ENCODE data around the gene GPR153.

GPR153 gene

DNA sequence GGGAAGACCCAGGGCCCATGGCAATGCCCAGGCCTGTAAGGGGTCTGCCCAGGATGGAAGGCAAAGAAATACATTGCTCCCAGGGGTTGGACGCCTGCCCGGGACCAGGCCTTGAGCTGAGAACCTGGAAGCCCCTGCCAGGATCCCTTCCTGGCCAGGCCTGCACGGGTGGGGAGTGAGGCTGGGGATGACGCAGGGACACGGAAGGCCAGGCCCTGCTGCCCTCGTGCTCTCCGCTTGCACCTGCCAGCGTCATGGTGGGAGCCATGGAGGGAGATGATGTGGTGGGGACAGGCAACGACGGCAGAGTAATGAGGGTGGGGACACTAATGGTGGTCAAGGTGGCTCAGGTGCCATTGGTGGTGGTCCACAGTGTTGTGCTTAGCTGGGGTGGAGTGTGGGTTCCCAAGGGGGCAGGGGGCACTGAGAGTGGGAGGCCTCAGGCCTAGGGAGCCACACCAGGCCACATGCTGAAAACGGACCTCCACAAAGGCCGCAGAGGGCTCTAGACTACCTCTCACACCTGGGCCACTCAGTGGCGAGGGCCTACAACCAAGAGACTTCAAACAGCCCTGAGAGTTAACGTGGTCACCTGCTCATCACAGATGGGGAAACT is 12.6 kb downstream of the GPR153 start:
- H4K8ac ChIP-seq (ENCODE audit: low read depth, low read length), result no peak overlapping the region
- H3K4me2 ChIP-seq (ENCODE audit: low read length), result no peak overlapping the region
- H3K36me3 ChIP-seq (ENCODE audit: control insufficient read depth in 1 of 2, insufficient read depth in 2 of 2, low read length in 2 of 2), result no peaks in the 10 kb centered on the region
- no peak overlapping the region for H2AFZ ChIP-seq (ENCODE audit: insufficient read depth, low read length, poor library complexity)
- H3K14ac ChIP-seq (ENCODE audit: low read length), result no peak overlapping the region
- H3K79me2 ChIP-seq (ENCODE audit: control insufficient read depth, insufficient read depth, low read length, poor library complexity), result no peaks in the 10 kb centered on the region
- peaks cover 15% of the 10 kb centered on the region for H3K9me3 ChIP-seq (ENCODE audit: insufficient read depth, low read depth, low read length)
- H3K23ac ChIP-seq (ENCODE audit: low read length), result no peak overlapping the region
- H3K9ac ChIP-seq (ENCODE audit: low read length), result no peak overlapping the region
- no peak overlapping the region for H3K27ac ChIP-seq (ENCODE audit: low read depth, low read length)
- peaks cover 2 to 3% of the 10 kb centered on the region in 2 experiments for H3K4me1 ChIP-seq (ENCODE audit: control insufficient read depth in 1 of 2, insufficient read depth in 2 of 2, low read length in 2 of 2)
- H2BK12ac ChIP-seq (ENCODE audit: low read length), result no peak overlapping the region
- no peak overlapping the region for H2BK5ac ChIP-seq (ENCODE audit: low read depth, low read length, poor library complexity)
- H3K18ac ChIP-seq (ENCODE audit: low read length), result no peak overlapping the region
- no peak for DNase-seq
- peaks cover 61% of the 10 kb centered on the region for H3K27me3 ChIP-seq (ENCODE audit: insufficient read depth, low read length)
- no peak overlapping the region for H2BK120ac ChIP-seq (ENCODE audit: insufficient read depth, low read length, poor library complexity)
- no peaks in the 10 kb centered on the region for H3K79me1 ChIP-seq (ENCODE audit: low read length)
- no peak overlapping the region for H3K4me3 ChIP-seq (ENCODE audit: low read depth, low read length)
- H2AK5ac ChIP-seq (ENCODE audit: low read length), result no peak overlapping the region
- H3K4ac ChIP-seq (ENCODE audit: low read depth, low read length), result no peak overlapping the region
- H4K91ac ChIP-seq (ENCODE audit: low read depth, low read length), result no peak overlapping the region
- H4K12ac ChIP-seq (ENCODE audit: low read depth, low read length), result no peak overlapping the region
- no CpG with 5 or more reads among the region's 14 CpGs for WGBS (ENCODE audit: extremely low coverage, insufficient coverage, insufficient read length)

DNA sequence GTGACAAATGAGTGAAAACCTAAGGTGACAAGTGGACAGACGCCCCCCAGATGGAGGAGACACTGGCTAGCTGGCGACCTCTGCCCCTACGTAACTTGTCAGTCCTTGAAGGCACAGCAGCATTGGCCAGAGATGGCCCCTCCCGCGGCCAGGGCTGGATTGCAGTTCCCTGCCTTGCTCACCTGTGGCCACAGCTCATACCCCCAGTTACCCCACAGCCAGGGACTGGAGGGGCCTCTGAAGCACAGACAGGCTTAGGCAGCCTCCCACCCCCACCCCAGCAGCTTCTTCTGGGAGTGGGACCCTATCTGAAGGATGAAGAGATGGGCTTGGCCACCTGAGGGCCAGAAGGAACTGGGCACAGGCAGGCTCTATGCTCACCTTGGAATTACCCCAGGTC is 13.2 kb downstream of the GPR153 start:
- no peak overlapping the region for H2BK5ac ChIP-seq (ENCODE audit: low read depth, low read length, poor library complexity)

DNA sequence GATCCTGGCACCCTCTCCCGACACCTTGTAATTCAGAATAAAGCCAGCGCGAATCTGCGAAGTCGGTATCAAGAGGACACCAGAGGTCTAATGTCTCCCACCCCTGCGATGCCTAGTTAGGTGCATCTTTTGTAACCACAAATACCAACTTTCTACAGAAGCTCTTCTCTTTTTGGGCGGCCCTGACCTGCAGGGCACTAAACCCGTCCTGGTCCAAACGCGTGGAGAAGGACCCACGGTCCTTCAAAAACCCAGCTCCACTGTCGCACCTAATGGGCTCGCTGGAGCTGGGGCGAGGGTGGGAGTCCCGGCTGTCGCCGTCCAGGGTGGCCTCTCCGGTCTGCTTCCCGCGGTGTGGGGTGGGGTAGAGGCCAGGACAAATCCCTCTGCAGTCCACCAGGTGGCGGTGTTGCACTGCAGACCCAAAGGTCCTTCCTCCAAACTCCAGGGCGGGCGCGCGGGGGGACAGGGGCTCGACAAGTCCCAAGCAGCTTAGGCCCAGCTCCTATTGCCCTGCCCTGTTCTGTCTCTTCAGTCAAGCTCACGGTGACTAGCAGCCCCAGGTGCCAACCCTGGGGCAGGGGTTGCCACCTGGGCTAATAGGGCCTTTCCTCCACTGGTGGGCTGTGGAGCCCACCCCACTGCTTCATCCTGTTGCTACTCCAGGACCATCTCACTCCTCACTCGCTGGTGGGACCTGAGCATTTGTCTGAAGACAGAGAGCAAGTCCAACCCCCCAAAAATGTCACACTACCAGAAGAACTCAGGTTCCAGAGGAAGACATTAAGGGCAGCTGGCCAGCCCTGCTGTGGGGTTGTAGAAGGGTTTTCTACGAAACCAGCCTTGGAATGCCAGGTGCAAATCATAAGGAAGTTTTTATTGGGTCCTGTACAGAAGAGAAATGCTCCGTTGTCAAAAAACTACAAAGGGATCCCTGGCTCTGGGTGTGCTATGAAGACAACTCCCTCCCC is 14.1 kb downstream of the GPR153 start:
- no peak overlapping the region for H3K14ac ChIP-seq (ENCODE audit: low read length)
- no peak overlapping the region for H3K23ac ChIP-seq (ENCODE audit: low read length)
- no peak overlapping the region for H4K12ac ChIP-seq (ENCODE audit: low read depth, low read length)
- no peak overlapping the region for H2AK5ac ChIP-seq (ENCODE audit: low read length)
- H3K27ac ChIP-seq (ENCODE audit: low read depth, low read length), result no peak overlapping the region
- no peak overlapping the region for H3K4me2 ChIP-seq (ENCODE audit: low read length)
- peaks cover 75% of the 10 kb centered on the region for H3K27me3 ChIP-seq (ENCODE audit: insufficient read depth, low read length)
- no peak overlapping the region for H2BK120ac ChIP-seq (ENCODE audit: insufficient read depth, low read length, poor library complexity)
- no peak overlapping the region for H2BK5ac ChIP-seq (ENCODE audit: low read depth, low read length, poor library complexity)
- H3K9me3 ChIP-seq (ENCODE audit: insufficient read depth, low read depth, low read length), result peaks cover 17% of the 10 kb centered on the region
- H4K91ac ChIP-seq (ENCODE audit: low read depth, low read length), result no peak overlapping the region
- H3K36me3 ChIP-seq (ENCODE audit: control insufficient read depth in 1 of 2, insufficient read depth in 2 of 2, low read length in 2 of 2), result no peaks in the 10 kb centered on the region
- no peak overlapping the region for H3K18ac ChIP-seq (ENCODE audit: low read length)
- no peak overlapping the region for H3K9ac ChIP-seq (ENCODE audit: low read length)
- no CpG with 5 or more reads among the region's 30 CpGs for WGBS (ENCODE audit: extremely low coverage, insufficient coverage, insufficient read length)
- no peak overlapping the region for H3K4me3 ChIP-seq (ENCODE audit: low read depth, low read length)
- peak; percentile 54 to 78 for DNase-seq
- H2BK12ac ChIP-seq (ENCODE audit: low read length), result no peak overlapping the region
- H3K79me1 ChIP-seq (ENCODE audit: low read length), result no peaks in the 10 kb centered on the region
- no peaks in the 10 kb centered on the region for H3K79me2 ChIP-seq (ENCODE audit: control insufficient read depth, insufficient read depth, low read length, poor library complexity)
- peaks cover 2 to 3% of the 10 kb centered on the region in 2 experiments for H3K4me1 ChIP-seq (ENCODE audit: control insufficient read depth in 1 of 2, insufficient read depth in 2 of 2, low read length in 2 of 2)
- no peak overlapping the region for H4K8ac ChIP-seq (ENCODE audit: low read depth, low read length)
- no peak overlapping the region for H3K4ac ChIP-seq (ENCODE audit: low read depth, low read length)
- no peak overlapping the region for H2AFZ ChIP-seq (ENCODE audit: insufficient read depth, low read length, poor library complexity)

More for the DNA sequence above, 13.2 kb downstream of the GPR153 start:
- Histone ChIP-seq H3K4me2 (ENCODE audit: low read length) (no peak overlapping the region), H3K23ac (ENCODE audit: low read length) (no peak overlapping the region), H3K79me2 (ENCODE audit: control insufficient read depth, insufficient read depth, low read length, poor library complexity) (no peaks in the 10 kb centered on the region), H3K14ac (ENCODE audit: low read length) (no peak overlapping the region), H3K79me1 (ENCODE audit: low read length) (no peaks in the 10 kb centered on the region), H2AK5ac (ENCODE audit: low read length) (no peak overlapping the region), H4K91ac (ENCODE audit: low read depth, low read length) (no peak overlapping the region), H2BK120ac (ENCODE audit: insufficient read depth, low read length, poor library complexity) (no peak overlapping the region), H2AFZ (ENCODE audit: insufficient read depth, low read length, poor library complexity) (no peak overlapping the region), H3K9ac (ENCODE audit: low read length) (no peak overlapping the region), H3K27me3 (ENCODE audit: insufficient read depth, low read length) (peaks cover 67% of the 10 kb centered on the region), H4K12ac (ENCODE audit: low read depth, low read length) (no peak overlapping the region), H3K4me1 (ENCODE audit: control insufficient read depth in 1 of 2, insufficient read depth in 2 of 2, low read length in 2 of 2) (peaks cover 2 to 3% of the 10 kb centered on the region in 2 experiments), H3K9me3 (ENCODE audit: insufficient read depth, low read depth, low read length) (peaks cover 17% of the 10 kb centered on the region), H3K4me3 (ENCODE audit: low read depth, low read length) (no peak overlapping the region), H3K4ac (ENCODE audit: low read depth, low read length) (no peak overlapping the region), H3K36me3 (ENCODE audit: control insufficient read depth in 1 of 2, insufficient read depth in 2 of 2, low read length in 2 of 2) (no peaks in the 10 kb centered on the region), H4K8ac (ENCODE audit: low read depth, low read length) (no peak overlapping the region), H3K18ac (ENCODE audit: low read length) (no peak overlapping the region), H3K27ac (ENCODE audit: low read depth, low read length) (no peak overlapping the region), H2BK12ac (ENCODE audit: low read length) (no peak overlapping the region)
- no CpG with 5 or more reads among the region's 5 CpGs for WGBS (ENCODE audit: extremely low coverage, insufficient coverage, insufficient read length)
- DNase-seq, result no peak

- no peak overlapping the region for H2BK12ac ChIP-seq (ENCODE audit: low read length)
- H3K23ac ChIP-seq (ENCODE audit: low read length), result no peak overlapping the region
- no peak overlapping the region for H4K8ac ChIP-seq (ENCODE audit: low read depth, low read length)
- H3K4me2 ChIP-seq (ENCODE audit: low read length), result peak overlapping the region; percentile 49
- H3K27ac ChIP-seq (ENCODE audit: low read depth, low read length), result no peak overlapping the region
- H3K79me1 ChIP-seq (ENCODE audit: low read length), result no peaks in the 10 kb centered on the region
- no peak overlapping the region for H3K18ac ChIP-seq (ENCODE audit: low read length)
- no peak overlapping the region for H2BK120ac ChIP-seq (ENCODE audit: insufficient read depth, low read length, poor library complexity)
- no peak overlapping the region for H4K91ac ChIP-seq (ENCODE audit: low read depth, low read length)
- H2BK5ac ChIP-seq (ENCODE audit: low read depth, low read length, poor library complexity), result no peak overlapping the region
- peaks cover 79% of the 10 kb centered on the region for H3K27me3 ChIP-seq (ENCODE audit: insufficient read depth, low read length)
- H4K12ac ChIP-seq (ENCODE audit: low read depth, low read length), result no peak overlapping the region
- no peak overlapping the region for H3K9ac ChIP-seq (ENCODE audit: low read length)
- WGBS (ENCODE audit: extremely low coverage, insufficient coverage, insufficient read length), result no CpG with 5 or more reads among the region's 49 CpGs
- no peak overlapping the region for H2AFZ ChIP-seq (ENCODE audit: insufficient read depth, low read length, poor library complexity)
- no peak overlapping the region for H2AK5ac ChIP-seq (ENCODE audit: low read length)
- peaks cover 17% of the 10 kb centered on the region for H3K9me3 ChIP-seq (ENCODE audit: insufficient read depth, low read depth, low read length)
- no peak for DNase-seq
- H3K4me3 ChIP-seq (ENCODE audit: low read depth, low read length), result no peak overlapping the region
- H3K14ac ChIP-seq (ENCODE audit: low read length), result no peak overlapping the region
- H3K79me2 ChIP-seq (ENCODE audit: control insufficient read depth, insufficient read depth, low read length, poor library complexity), result no peaks in the 10 kb centered on the region
- no peak overlapping the region for H3K4ac ChIP-seq (ENCODE audit: low read depth, low read length)
- H3K4me1 ChIP-seq (ENCODE audit: control insufficient read depth in 1 of 2, insufficient read depth in 2 of 2, low read length in 2 of 2), result peaks cover 2 to 3% of the 10 kb centered on the region in 2 experiments
- no peaks in the 10 kb centered on the region for H3K36me3 ChIP-seq (ENCODE audit: control insufficient read depth in 1 of 2, insufficient read depth in 2 of 2, low read length in 2 of 2)
These were observed 14.9 kb downstream of the GPR153 start for GRCh38 chr1:6245869-6246496.
